Myocyte (in vitro differentiated cells): ENCODE data around the gene UBAC1. TPM values are rescaled to one million over a fixed set of nuclear protein-coding genes. Genes with fewer than 3 reads are reported as not detected.
"Not testable (repeated sequence)": the region's sequence is repeated elsewhere in the genome, so short reads cannot be mapped to it uniquely, and the experiment has no call there.

ENCODE experiments used
- DNase-seq: peaks from one replicate; pipeline ENCODE4 v3.0.0-alpha.2; 2012; ENCODE audit warnings: low read depth
- total RNA-seq: library from RNA; depleted of rRNA; stranded (reverse); fragments of >200 nt; gene quantifications from 2 replicates; pipeline ENCODE4 v1.2.3, GENCODE V29; 2014

Gene UBAC1
- total RNA-seq, 1 donor from 2014 or later: 68.6 TPM

GRCh38 chr9:135944444-135945252 lies 16.5 kb downstream of the UBAC1 start:
- DNase-seq: no peak

- not testable (repeated sequence) for DNase-seq
Observed at GRCh38 chr9:135943604-135944003, 17.6 kb downstream of the UBAC1 start.

GRCh38 chr9:135941288-135941995 lies 19.7 kb downstream of the UBAC1 start:
- no peak for DNase-seq

- DNase-seq: no peak
Observed at GRCh38 chr9:135939351-135940265, 21.6 kb downstream of the UBAC1 start.

- DNase-seq: no peak
Observed at GRCh38 chr9:135937521-135938489, 23.4 kb downstream of the UBAC1 start.

- no peak for DNase-seq
Observed at GRCh38 chr9:135933114-135933513, 28.1 kb downstream of the UBAC1 start.

- no peak for DNase-seq
Observed at GRCh38 chr9:135932656-135933055, 28.5 kb downstream of the UBAC1 start.

GRCh38 chr9:135931349-135931820 lies 29.8 kb downstream of the UBAC1 start:
- DNase-seq: no peak

GRCh38 chr9:135930446-135931345 lies 30.5 kb downstream of the UBAC1 start:
- DNase-seq: no peak

- DNase-seq: no peak
Observed at GRCh38 chr9:135929656-135930445, 31.3 kb downstream of the UBAC1 start.

GRCh38 chr9:135928731-135929655 lies 32.2 kb downstream of the UBAC1 start:
- DNase-seq: no peak

GRCh38 chr9:135928074-135928730 lies 33.0 kb downstream of the UBAC1 start:
- no peak for DNase-seq

GRCh38 chr9:135927195-135928013 lies 33.8 kb downstream of the UBAC1 start:
- no peak for DNase-seq

GRCh38 chr9:135926402-135927194 lies 34.6 kb downstream of the UBAC1 start:
- peak; percentile 94 for DNase-seq
